Activated CD4-positive, CD25-positive, alpha-beta regulatory T cell treated with anti-CD3 and anti-CD28 coated beads, Interleukin-2, amount 50 U/mL, for 16 hours (primary cell): ENCODE results near the gene XKR3.
"Not testable (repeated sequence)": the region's sequence is repeated elsewhere in the genome, so short reads cannot be mapped to it uniquely, and the experiment has no call there.

ENCODE experiments used
- DNase-seq: peaks from one replicate; pipeline ENCODE4 v3.0.0-alpha.2; 2020; ENCODE audit warnings: low read depth, low spot score

Gene XKR3

DNA sequence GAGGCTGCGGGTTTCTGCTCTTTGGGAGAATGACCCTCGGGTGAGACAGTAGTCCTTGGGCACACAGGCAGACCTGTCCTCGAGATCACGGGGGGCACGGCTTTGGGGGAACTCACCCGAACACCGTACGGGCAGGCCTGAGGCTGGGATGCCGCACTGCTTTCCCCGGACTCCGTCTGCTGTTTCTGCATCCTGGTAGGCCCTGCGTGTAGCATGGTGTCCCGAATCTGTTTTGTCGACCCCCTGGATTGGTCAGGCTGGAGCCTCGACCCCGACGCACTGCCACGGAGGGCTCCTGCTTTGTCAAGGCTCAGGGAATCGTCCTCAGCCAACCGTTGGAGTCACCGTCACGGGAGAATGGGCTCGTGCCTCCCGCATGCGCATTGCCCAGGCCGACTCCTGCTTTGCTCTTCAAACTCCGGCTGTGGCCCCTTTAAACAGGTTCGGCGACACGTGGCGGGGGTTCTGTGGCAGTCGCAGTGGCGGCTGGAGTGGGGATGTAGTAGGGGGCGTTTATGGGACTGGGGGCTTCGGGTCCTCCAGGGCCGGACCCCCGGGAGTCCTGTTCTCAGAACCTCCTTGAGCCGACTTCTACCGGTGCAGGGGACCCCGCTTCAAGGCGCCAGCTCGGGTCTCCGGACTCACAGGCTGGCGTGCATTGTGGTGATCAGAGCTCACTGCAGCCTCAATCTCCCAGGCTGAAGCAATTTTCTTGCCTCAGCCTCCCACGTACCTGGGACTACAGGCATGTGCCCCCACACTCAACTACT, 76.9 kb downstream of the XKR3 start:
- DNase-seq, result not testable (repeated sequence)

DNA sequence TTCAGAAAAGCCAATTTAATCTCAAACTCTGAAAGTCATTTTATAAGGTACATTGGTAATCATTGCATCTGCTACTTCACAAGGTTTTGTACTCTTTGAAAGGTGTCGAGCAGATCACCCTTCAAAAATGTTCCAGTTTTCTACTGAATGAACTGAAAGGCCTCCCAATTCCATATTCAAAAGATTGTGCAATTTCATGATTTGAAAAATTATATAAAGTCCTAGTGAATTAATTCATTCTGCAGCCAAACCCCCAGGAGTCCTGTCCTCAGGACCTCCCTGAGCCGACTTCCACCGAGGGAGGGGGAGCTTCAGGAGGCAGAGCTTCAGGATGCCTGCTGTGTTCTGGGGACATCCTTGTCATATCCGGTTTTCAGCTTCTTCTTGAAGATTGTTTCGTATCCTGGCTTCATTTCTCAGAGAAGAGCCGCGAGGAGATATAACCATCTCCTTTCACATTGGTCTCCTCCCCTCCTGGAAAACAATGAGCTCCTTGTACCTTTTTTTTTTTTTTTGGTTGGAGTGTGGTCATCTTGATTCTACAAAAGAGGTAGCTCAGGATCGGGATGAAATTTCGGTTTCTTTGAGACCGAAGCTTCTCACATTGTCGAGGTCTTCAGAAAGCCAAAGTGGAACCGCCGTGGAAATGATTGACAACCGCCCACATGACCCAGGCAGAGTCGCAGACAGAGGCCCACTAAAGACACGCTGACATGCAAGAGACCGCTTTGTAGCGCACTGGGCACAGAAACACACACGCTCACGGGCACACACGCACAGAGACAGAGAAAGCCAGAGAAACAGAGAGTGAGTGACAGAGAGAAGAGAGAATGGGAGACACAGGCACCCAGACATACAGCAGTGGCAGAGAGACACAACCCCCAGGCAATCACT, 77.7 kb downstream of the XKR3 start:
- DNase-seq, result not testable (repeated sequence)

DNA sequence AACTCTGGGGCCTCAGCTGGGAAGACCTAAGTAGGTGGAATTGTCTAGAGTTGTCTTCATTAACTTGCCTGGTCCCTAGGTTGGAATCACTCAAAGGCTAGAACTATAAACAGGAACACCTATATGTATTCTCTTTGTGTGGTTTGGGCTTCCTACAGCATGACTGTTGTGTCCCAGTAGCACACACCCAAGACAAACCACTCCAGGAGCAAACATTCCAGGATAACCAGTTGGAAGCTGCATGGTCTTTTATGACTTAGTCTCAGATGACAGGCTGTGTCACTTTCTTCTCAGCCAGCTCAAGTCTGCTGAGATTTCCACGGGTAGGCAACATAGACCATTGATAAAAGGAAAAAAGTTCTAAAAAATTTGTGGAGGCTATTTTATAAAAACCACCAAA, 90.9 kb downstream of the XKR3 start:
- DNase-seq, result not testable (repeated sequence)
